Activated naive CD4-positive, alpha-beta T cell treated with anti-CD3 and anti-CD28 coated beads, Interleukin-2, amount 50 U/mL, for 16 hours (primary cell): ENCODE measurements around the gene B4GALT4.
A peak's percentile ranks its signal among the peaks of the same experiment; 100 is the strongest.

Experiments used
- DNase-seq: peaks from one replicate; pipeline ENCODE4 v3.0.0-alpha.2; 2020

Gene B4GALT4

GRCh38 chr3:119236756-119237155 lies 3.9 kb downstream of the B4GALT4 start:
- peak; percentile 22 for DNase-seq

GRCh38 chr3:119235151-119235550 lies 5.5 kb downstream of the B4GALT4 start:
- no peak for DNase-seq

DNA sequence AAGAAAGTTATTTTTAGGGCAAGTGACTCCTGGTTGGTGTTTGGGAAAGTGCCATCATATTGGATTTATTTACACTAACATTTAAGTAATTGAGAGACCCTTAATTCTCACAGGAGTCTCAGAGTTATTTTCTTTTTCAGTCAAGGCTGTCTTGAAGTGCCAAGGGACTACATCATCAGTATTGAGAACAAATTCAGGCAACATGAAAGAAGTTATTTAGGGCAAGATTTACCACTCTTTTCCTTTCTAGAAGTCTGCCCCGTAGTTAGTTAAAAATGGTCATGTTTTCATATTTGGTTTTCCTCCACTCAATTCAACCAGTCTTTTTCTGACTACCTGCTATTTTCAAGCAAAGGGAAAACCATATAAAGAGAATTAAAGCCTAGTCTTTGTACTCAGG lies 6.1 kb downstream of the B4GALT4 start:
- DNase-seq = no peak

GRCh38 chr3:119230745-119231144 lies 9.9 kb downstream of the B4GALT4 start:
- DNase-seq = no peak

GRCh38 chr3:119230071-119230470 lies 10.6 kb downstream of the B4GALT4 start:
- DNase-seq = no peak

GRCh38 chr3:119229190-119229589 lies 11.5 kb downstream of the B4GALT4 start:
- DNase-seq = no peak

DNA sequence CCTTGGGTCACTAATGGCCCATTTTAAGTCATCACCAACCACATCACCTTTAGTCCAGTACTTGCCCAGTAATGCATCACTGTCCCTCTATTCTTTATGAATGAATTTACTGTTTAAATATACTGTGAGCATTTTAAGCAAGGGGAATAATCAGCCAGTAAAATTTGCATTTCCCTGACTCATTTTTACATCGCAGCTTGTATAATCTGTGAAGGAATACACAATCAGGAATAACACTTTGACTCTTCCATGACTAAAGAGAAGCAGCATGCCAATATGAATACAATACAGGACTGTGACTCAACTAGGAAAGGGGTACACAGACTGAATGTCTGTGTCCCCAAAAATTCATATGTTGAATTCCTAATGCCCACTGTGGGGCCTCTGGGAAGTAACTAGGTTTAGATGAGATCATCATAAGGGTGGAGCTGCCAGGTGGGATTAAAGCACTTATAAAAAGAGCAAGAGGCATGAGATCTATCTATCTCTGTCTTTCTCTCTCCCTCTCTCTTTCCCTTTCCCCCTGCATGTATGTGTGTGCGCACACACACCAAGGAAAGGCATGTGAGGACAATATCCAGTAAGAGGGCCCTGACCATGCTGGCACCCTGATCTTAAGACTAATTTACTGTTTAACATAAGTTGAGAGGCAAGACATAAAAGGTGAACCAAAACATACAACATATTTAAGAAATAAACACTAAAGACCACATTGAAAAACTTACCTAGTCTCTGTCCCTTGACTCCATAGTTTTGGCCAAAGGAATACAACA lies 12.1 kb downstream of the B4GALT4 start:
- DNase-seq = no peak

DNA sequence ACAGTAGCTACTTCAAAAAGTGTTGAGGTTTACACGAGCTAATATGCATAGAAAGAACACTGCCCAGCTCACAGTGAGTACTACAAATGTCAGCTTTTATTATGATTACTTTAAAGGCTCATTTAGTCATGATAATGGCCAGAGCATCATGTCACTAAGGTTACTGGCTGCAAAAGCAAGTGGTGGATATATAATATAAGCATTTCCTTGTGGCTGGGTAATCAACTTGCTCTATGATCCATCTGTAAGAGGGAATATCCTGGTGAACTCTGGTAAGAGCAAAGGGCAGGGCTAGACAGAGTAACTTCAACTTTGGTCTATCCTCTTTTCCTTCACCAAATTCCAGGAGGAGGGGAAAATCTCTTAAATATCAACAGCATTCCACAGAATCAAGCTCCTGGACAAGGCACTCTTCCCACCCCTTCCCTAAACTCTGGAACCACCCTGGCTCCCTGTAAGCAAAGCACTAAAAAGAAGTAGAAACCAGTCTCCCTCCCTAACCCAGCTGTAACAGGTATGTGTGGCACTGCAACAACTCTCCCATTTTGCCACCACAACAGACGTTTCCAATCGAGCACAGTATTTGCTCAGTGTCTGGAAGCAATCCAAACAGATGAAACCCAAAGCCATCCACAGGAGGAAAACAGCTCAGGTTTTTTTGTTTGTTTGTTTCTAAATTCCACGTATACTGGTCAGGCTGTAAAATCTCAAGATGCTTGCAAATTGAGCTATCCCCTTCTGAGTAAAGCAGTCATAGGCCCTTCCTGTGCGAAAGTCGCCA lies 13.4 kb downstream of the B4GALT4 start:
- DNase-seq = no peak

- no peak for DNase-seq
These were observed 15.6 kb downstream of the B4GALT4 start for GRCh38 chr3:119225121-119225520.

DNA sequence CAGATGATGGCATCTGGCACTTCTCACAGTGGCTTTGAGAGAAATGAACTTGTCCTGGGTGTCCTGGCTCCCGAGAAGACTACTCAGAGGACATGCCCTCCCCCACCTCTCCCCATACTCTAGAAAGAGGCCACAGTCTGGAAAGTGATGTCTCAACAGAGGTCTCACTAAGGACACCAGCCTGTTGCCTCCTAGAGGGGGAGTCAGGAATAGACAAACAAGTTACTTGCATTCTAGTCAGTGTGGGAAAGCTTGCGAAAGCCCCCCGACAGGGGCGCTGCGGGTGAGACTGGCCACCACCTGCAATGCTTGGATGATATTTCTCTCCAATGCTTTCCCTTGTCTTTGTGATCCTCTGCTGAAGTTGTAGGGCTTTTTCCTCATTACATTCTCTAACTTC lies 17.2 kb downstream of the B4GALT4 start:
- no peak for DNase-seq

DNA sequence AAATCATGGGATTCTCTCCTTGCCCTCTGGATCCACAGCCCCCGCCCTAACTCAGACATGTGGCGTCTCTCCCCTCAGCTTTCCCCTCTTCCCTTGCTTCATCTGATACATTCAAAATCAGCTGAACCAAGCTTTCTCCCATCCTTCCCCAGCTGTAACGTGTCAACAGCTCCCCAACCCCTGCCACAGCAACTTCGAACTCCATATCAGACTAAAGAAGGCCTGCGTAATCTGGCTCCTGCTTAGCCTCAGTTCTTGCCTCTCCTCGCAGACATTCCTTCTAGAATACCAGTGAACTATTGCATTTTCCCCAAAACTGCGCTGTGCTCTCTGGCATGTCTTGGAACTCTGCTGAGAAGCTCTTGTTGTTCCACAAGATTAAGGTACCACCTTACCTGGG lies 18.3 kb downstream of the B4GALT4 start:
- no peak for DNase-seq

- DNase-seq = no peak
These were observed 18.8 kb downstream of the B4GALT4 start for GRCh38 chr3:119221779-119222320.

- DNase-seq = no peak
These were observed 19.6 kb downstream of the B4GALT4 start for GRCh38 chr3:119220970-119221667.

- DNase-seq = no peak
These were observed 20.5 kb downstream of the B4GALT4 start for GRCh38 chr3:119220198-119220597.

DNA sequence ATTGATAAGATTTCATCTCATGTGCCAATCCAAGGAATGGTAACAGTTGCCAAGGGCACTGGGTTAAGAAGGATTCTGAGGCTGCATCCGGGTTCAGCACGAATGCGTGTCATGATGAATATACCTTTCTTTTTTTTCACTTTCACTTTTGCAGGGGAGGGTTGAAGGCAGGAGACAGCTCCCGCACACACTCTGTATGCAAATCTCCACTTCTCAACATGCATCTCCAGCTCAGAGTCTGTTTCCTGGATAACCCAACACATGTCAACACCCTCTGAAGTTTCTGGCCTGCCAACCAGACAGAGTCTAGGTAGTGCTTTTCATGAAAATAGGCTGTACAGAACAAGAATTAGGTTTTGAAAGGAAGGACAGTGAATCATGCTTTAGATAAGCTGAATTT lies 21.6 kb downstream of the B4GALT4 start:
- DNase-seq = peak; percentile 46

DNA sequence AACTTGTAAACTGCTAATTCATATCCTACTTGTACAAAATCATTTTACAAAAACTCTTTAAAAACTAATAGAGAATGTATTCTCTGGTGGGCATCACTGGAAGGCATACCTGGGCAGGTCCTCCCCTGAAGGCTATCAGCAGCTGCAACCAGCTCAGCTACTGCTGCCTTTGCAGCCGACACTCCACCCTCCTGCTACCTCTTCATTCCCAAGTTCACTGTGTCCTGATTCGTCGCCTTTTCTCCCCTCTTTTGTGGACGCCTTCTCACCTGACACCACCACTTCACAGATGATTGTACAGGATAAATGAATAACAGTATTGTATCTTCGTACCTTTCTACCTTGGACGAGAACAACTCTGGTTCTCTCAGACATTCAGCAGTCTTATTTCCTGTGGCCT lies 28.9 kb downstream of the B4GALT4 start:
- no peak for DNase-seq

DNA sequence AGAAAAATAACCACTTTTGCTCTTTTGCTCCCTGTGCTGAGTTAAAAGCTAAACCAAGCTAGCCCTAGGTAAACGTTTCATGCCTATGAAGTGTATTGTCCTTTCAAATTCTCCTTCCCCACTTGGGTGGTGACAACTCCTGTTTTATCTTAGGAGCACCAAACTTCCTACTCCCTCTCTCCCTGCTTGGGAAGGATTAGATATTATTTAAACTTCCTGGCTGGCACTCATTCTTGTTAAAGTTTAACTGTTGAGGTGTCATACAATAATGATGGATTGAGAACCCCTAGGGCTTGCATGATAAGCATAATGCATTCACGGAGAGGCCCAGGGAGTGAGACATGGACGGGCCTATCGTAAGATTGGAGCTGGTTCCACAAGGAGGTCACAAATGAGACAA lies 29.5 kb downstream of the B4GALT4 start:
- DNase-seq = no peak

GRCh38 chr3:119207512-119207875 lies 33.2 kb downstream of the B4GALT4 start:
- DNase-seq = no peak

DNA sequence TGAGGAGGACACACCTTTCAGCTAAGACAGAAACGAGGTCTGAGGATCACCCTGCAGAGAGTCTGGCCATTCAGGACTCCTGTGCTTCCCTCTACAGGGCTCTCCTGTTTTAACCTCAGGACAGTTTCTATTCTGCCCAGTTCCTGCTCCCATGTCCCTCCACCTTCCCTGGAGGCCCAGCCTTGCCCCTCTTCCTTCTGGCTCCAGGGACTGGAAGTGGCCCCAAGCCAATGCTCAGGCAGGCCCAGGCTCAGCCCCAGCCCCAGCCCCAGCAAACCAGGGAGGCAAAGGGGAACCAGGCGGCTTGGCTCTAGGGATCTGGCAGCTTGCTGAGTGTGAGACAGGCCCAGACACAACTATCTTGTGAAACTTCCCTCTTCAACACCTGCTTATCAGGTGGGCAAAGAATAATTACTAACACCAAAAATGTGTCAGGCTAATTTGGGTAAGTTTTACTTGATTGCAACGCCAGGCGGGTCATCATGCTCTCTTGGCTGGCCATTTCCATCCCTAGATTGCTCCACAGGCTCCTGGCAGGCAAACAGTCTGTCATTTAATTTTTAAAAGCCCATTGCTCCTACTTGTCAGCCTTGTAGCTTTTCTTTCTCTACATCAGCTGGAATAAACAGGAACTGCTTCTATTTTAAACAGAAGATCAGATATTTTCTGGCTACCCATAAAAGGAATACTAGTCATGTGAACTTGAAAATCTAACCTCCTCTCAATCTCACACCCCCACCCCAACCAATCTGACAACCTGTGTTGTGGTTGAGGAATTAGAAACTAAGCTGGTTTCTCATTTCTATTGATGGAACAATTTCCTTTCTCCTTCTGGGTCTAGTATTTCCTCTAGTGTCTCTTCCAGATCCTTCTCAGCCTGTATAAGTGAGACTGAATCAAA lies 33.8 kb downstream of the B4GALT4 start:
- DNase-seq = no peak

DNA sequence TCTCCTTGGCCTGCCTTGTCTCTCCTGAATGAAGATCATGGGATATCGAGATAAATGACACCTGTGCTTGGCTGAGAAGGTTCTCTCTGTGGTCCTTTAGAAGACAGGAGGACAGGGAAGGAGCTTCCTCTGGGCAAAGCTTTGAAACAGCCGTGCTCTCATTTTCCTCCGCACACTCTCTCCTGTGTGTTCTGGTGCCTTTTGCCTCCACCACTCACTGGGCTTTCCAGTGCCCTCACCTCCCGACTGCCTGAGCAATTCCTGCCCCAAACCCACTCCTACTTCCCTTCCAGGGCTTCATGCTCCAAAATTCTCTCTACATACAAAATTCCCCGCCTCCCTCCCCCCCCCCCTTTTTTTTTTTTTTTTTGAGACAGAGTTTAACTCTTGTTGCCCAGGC lies 35.0 kb downstream of the B4GALT4 start:
- DNase-seq = no peak

DNA sequence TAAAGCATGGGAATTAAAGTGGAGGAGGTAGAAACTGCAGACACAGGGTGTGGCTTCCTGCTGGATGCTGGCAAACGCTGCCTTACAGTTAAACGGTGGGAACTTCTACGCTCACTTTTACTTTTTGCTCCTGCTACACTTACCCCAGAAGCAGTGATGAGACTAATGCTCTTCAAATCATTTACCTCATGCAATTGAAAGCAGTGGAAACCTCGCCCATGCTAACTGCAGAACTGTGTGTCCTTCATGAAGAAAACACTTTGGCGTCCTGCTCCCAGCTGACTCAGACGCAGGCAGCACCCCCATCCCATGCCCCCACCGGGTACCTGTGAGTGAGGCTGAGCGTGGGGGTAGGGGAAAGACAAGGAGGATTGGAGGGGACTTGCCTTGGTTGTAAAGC lies 35.5 kb downstream of the B4GALT4 start:
- no peak for DNase-seq

DNA sequence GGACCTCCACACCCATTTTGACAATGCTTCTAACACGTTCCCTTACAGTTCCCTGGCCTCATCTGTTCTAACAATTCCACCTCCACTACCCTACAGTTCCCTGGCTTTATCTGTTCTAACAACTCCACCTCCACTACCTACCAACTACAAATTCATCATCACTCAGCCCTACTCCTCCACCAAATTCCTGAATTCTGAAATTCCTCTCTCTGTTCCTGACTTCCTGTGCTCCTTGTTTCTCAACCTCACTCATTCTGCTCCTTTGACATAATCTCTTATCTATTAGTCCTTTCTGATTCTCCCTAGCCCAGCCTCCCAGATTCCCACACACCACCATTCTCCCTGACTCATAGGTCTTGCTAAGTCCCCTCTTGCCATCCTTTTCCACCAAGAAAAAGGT lies 44.8 kb downstream of the B4GALT4 start:
- DNase-seq = no peak

DNA sequence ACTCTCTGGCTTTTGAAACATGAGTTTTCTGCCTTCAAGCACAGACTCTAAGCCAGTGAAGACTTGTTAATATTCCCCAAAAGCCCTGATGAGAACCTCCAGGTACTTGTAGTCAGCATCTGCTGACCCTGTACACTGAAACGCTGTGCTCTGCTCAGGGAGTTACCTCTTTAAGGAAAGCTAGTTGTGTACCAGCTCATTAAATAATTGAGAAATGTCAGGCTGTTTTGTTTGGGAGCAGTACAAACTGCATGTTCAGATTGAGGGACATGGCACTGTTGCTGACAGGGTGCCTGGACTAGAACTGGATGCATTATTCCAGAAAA lies 45.6 kb downstream of the B4GALT4 start:
- no peak for DNase-seq
